H7 (cell line): Measurements from ENCODE around the gene AHSP. TPM values are rescaled to one million over a fixed set of nuclear protein-coding genes. Genes with fewer than 3 reads are reported as not detected.

Experiments
- total RNA-seq: library from RNA; depleted of rRNA; stranded (reverse); fragments of >200 nt; shearing (Covaris generic); gene quantifications from 2 replicates; pipeline ENCODE4 v1.2.3, GENCODE V29; 2014; rRNA removed

Gene AHSP
- total RNA-seq, 1 experiment from 2014 or later: 0.62 TPM

Other genes starting within 250 kb of the AHSP start
- gene ITGAX, start 172.7 kb upstream of the AHSP start, total RNA-seq: 0.26 and 0.80 TPM in 2 replicates
- gene ITGAD, start 134.6 kb upstream of the AHSP start, total RNA-seq: not detected in 2 replicates
- not detected in 2 replicates for gene COX6A2, start 99.5 kb upstream of the AHSP start, total RNA-seq
- 0.17 and 0.33 TPM in 2 replicates for gene ZNF843, start 85.1 kb upstream of the AHSP start, total RNA-seq
- gene ARMC5, start 68.4 kb upstream of the AHSP start, total RNA-seq: 8.0 and 11.6 TPM in 2 replicates
- 3.0 and 3.1 TPM in 2 replicates for gene TGFB1I1, start 55.7 kb upstream of the AHSP start, total RNA-seq
- gene SLC5A2, start 44.8 kb upstream of the AHSP start, total RNA-seq: 0.26 and 0.45 TPM in 2 replicates
- 44.7 and 66.9 TPM in 2 replicates for gene RUSF1, start 19.5 kb upstream of the AHSP start, total RNA-seq